Neuronal stem cell (in vitro differentiated cells): Measurements from ENCODE around the gene PPP1R2.

Experiments used
- DNase-seq: peaks from one replicate; pipeline ENCODE4 v3.0.0-alpha.2; 2013; ENCODE audit warnings: low spot score
- H2AFZ ChIP-seq: one replicate; pipeline ENCODE4 v1.6.1; 2013; ENCODE audit warnings: mild to moderate bottlenecking, low read length, inconsistent platforms
- H2AK5ac ChIP-seq: 2 replicates; pipeline ENCODE4 v1.6.1; 2013; ENCODE audit warnings: low read depth, mild to moderate bottlenecking, inconsistent platforms, low read length, moderate library complexity, mixed read lengths
- H2BK120ac ChIP-seq: 2 replicates; pipeline ENCODE4 v1.6.1; 2013; ENCODE audit warnings: low read depth, mild to moderate bottlenecking, inconsistent platforms, low read length, moderate library complexity, mixed read lengths
- H2BK12ac ChIP-seq: one replicate; pipeline ENCODE4 v1.6.1; 2013; ENCODE audit warnings: low read length, inconsistent platforms
- H2BK15ac ChIP-seq: 2 replicates; pipeline ENCODE4 v1.6.1; 2013; ENCODE audit warnings: mild to moderate bottlenecking, low read length, inconsistent platforms, mixed read lengths
- H2BK5ac ChIP-seq: one replicate; pipeline ENCODE4 v1.6.1; 2013; ENCODE audit warnings: inconsistent platforms, mild to moderate bottlenecking, low read length, moderate library complexity
- H3K14ac ChIP-seq: one replicate; pipeline ENCODE4 v1.6.1; 2013; ENCODE audit warnings: low read length, inconsistent platforms
- H3K18ac ChIP-seq: 2 replicates; pipeline ENCODE4 v1.6.1; 2013; ENCODE audit warnings: low read length, inconsistent platforms
- H3K23ac ChIP-seq: 2 replicates; pipeline ENCODE4 v1.6.1; 2013; ENCODE audit warnings: low read depth, mild to moderate bottlenecking, mixed read lengths, low read length, inconsistent platforms; ENCODE audit not compliant: poor library complexity
- H3K27ac ChIP-seq: replicated peaks from 3 replicates; pipeline ENCODE4 v1.5.1; 2013; ENCODE audit warnings: low read length, inconsistent platforms
- H3K27me3 ChIP-seq, 3 experiments: 2 replicates each; pipeline ENCODE4 v1.6.1; 2013; ENCODE audit warnings: low read length in 3 of 3, mild to moderate bottlenecking in 2 of 3, inconsistent platforms in 1 of 3, low read depth in 1 of 3, mixed read lengths in 1 of 3, moderate library complexity in 1 of 3; ENCODE audit not compliant: control insufficient read depth in 3 of 3, insufficient read depth in 3 of 3
- H3K36me3 ChIP-seq, 2 donors: replicated peaks in 1 of 2; 2 replicates each; pipeline ENCODE4 v1.6.1; 2013; ENCODE audit warnings: low read length in 2 of 2; ENCODE audit not compliant: control insufficient read depth in 2 of 2, insufficient read depth in 2 of 2
- H3K4ac ChIP-seq: 2 replicates; pipeline ENCODE4 v1.6.1; 2013; ENCODE audit warnings: inconsistent platforms, mild to moderate bottlenecking, low read length, moderate library complexity
- H3K4me1 ChIP-seq, 2 donors: 1 replicate in 1 of 2; 2 replicates in 1 of 2; pipeline ENCODE4 v1.6.1; 2013; ENCODE audit warnings: low read length in 2 of 2, low read depth in 1 of 2; ENCODE audit not compliant: control insufficient read depth in 2 of 2, insufficient read depth in 1 of 2
- H3K4me2 ChIP-seq: one replicate; pipeline ENCODE4 v1.6.1; 2013; ENCODE audit warnings: mild to moderate bottlenecking, low read length, inconsistent platforms; ENCODE audit not compliant: insufficient read depth, poor library complexity, severe bottlenecking
- H3K4me3 ChIP-seq, 2 donors: 2 replicates each; pipeline ENCODE4 v1.5.1; 2013; ENCODE audit warnings: low read length in 2 of 2, mild to moderate bottlenecking in 2 of 2, inconsistent platforms in 1 of 2, moderate library complexity in 1 of 2
- H3K79me1 ChIP-seq: one replicate; pipeline ENCODE4 v1.6.1; 2013; ENCODE audit warnings: low read depth, mild to moderate bottlenecking, inconsistent platforms, low read length, moderate library complexity
- H3K9ac ChIP-seq: one replicate; pipeline ENCODE4 v1.6.1; 2013; ENCODE audit warnings: mild to moderate bottlenecking, low read depth, low read length, inconsistent platforms; ENCODE audit not compliant: poor library complexity
- H3K9me3 ChIP-seq, 2 donors: replicated peaks in 1 of 2; 2 replicates each; pipeline versions ENCODE3 to v1.6.1; 2013; ENCODE audit warnings: low read length in 2 of 2, mild to moderate bottlenecking in 2 of 2, inconsistent platforms in 1 of 2, low read depth in 1 of 2, mixed read lengths in 1 of 2, moderate library complexity in 1 of 2; ENCODE audit not compliant: control insufficient read depth in 2 of 2, insufficient read depth in 1 of 2
- H4K8ac ChIP-seq: one replicate; pipeline ENCODE4 v1.6.1; 2013; ENCODE audit warnings: low read depth, mild to moderate bottlenecking, inconsistent platforms, low read length, moderate library complexity
- H4K91ac ChIP-seq: one replicate; pipeline ENCODE4 v1.6.1; 2013; ENCODE audit warnings: low read length, low read depth, mild to moderate bottlenecking, inconsistent platforms; ENCODE audit not compliant: poor library complexity
- WGBS, 2 donors: extraction: QIAGEN DNeasy Blood & Tissue Kit; methylation state at CpG; one replicate each; pipeline ENCODE4 v1.1.7; 2013; ENCODE audit warnings: missing lambda C conversion rate in 2 of 2, mixed read lengths in 1 of 2; ENCODE audit not compliant: insufficient read length in 2 of 2, insufficient replicate concordance in 1 of 2; ENCODE audit errors: extremely low coverage in 2 of 2; 5-methylcytosine and 5-hydroxymethylcytosine counted together

Gene PPP1R2

GRCh38 chr3:195537995-195538394, 5.1 kb downstream of the PPP1R2 start:
- H2AK5ac ChIP-seq: no peak overlapping the region
- no peak overlapping the region for H3K23ac ChIP-seq
- no peak overlapping the region for H3K14ac ChIP-seq
- no peak overlapping the region for H3K4me2 ChIP-seq
- H3K4me1 ChIP-seq: peaks cover 2 to 5% of the 10 kb centered on the region in 2 donors
- H2BK12ac ChIP-seq: no peak overlapping the region
- no peak overlapping the region for H3K27ac ChIP-seq
- DNase-seq: no peak
- H3K18ac ChIP-seq: no peak overlapping the region
- no peak overlapping the region for H4K8ac ChIP-seq
- WGBS, 2 donors: no CpG with 5 or more reads among the region's 2 CpGs
- H3K4me3 ChIP-seq: no peak overlapping the region
- H3K9me3 ChIP-seq: peaks cover 0 to 8% of the 10 kb centered on the region in 2 donors
- H3K9ac ChIP-seq: no peak overlapping the region
- no peaks in the 10 kb centered on the region for H3K27me3 ChIP-seq
- peaks cover 0 to 3% of the 10 kb centered on the region in 2 donors for H3K36me3 ChIP-seq
- H4K91ac ChIP-seq: no peak overlapping the region
- H2BK5ac ChIP-seq: no peak overlapping the region
- H2BK15ac ChIP-seq: no peak overlapping the region
- H2AFZ ChIP-seq: no peak overlapping the region
- H3K79me1 ChIP-seq: no peaks in the 10 kb centered on the region
- H3K4ac ChIP-seq: no peak overlapping the region
- no peak overlapping the region for H2BK120ac ChIP-seq

GRCh38 chr3:195535293-195535692, 7.8 kb downstream of the PPP1R2 start:
- Histone ChIP-seq H3K4me1 (no peaks in the 10 kb centered on the region), H3K27ac (no peak overlapping the region), H4K8ac (no peak overlapping the region), H3K4me3 (no peak overlapping the region), H3K18ac (no peak overlapping the region), H2BK120ac (no peak overlapping the region), H3K36me3 (peaks cover 0 to 3% of the 10 kb centered on the region in 2 donors), H3K9me3 (peaks cover 0 to 8% of the 10 kb centered on the region in 2 donors), H2BK12ac (no peak overlapping the region), H3K23ac (no peak overlapping the region), H3K4me2 (no peak overlapping the region), H2BK15ac (no peak overlapping the region), H2BK5ac (no peak overlapping the region), H4K91ac (no peak overlapping the region), H3K9ac (no peak overlapping the region), H3K79me1 (peaks cover 1% of the 10 kb centered on the region), H2AK5ac (no peak overlapping the region), H3K4ac (no peak overlapping the region), H3K14ac (no peak overlapping the region), H2AFZ (no peak overlapping the region), H3K27me3 (no peaks in the 10 kb centered on the region)
- no CpG with 5 or more reads among the region's 5 CpGs for WGBS, 2 donors
- DNase-seq: no peak

- H3K4me3 ChIP-seq: no peak overlapping the region
- no peaks in the 10 kb centered on the region for H3K27me3 ChIP-seq
- H3K23ac ChIP-seq: no peak overlapping the region
Measured at GRCh38 chr3:195532834-195533233, 10.3 kb downstream of the PPP1R2 start.

GRCh38 chr3:195532345-195532744, 10.8 kb downstream of the PPP1R2 start:
- H3K27me3 ChIP-seq: no peaks in the 10 kb centered on the region
- no peak overlapping the region for H3K4me2 ChIP-seq
- DNase-seq: no peak
- no peak overlapping the region for H3K4ac ChIP-seq
- H4K91ac ChIP-seq: no peak overlapping the region
- H2BK15ac ChIP-seq: no peak overlapping the region
- no peak overlapping the region for H3K27ac ChIP-seq
- H4K8ac ChIP-seq: no peak overlapping the region
- H2BK12ac ChIP-seq: no peak overlapping the region
- H2AFZ ChIP-seq: no peak overlapping the region
- H3K14ac ChIP-seq: no peak overlapping the region
- no peak overlapping the region for H3K9ac ChIP-seq
- peaks cover 0 to 15% of the 10 kb centered on the region in 2 donors for H3K36me3 ChIP-seq
- no peak overlapping the region for H3K4me3 ChIP-seq
- H3K79me1 ChIP-seq: peaks cover 1% of the 10 kb centered on the region
- H3K4me1 ChIP-seq: no peaks in the 10 kb centered on the region
- no peak overlapping the region for H2AK5ac ChIP-seq
- no peak overlapping the region for H2BK5ac ChIP-seq
- H2BK120ac ChIP-seq: no peak overlapping the region
- no peak overlapping the region for H3K18ac ChIP-seq
- no CpG with 5 or more reads among the region's 3 CpGs for WGBS, 2 donors
- H3K9me3 ChIP-seq: peaks cover 0 to 8% of the 10 kb centered on the region in 2 donors
- no peak overlapping the region for H3K23ac ChIP-seq

More at GRCh38 chr3:195532834-195533233, 10.3 kb downstream of the PPP1R2 start:
- no peak overlapping the region for H4K8ac ChIP-seq
- H3K9me3 ChIP-seq: peaks cover 0 to 8% of the 10 kb centered on the region in 2 donors
- H3K36me3 ChIP-seq: peaks cover 0 to 11% of the 10 kb centered on the region in 2 donors
- no peak overlapping the region for H3K14ac ChIP-seq
- no peak overlapping the region for H3K4me2 ChIP-seq
- no peak overlapping the region for H2BK120ac ChIP-seq
- H3K27ac ChIP-seq: no peak overlapping the region
- no peak overlapping the region for H2BK15ac ChIP-seq
- peaks cover 1% of the 10 kb centered on the region for H3K79me1 ChIP-seq
- H2AK5ac ChIP-seq: no peak overlapping the region
- no peaks in the 10 kb centered on the region for H3K4me1 ChIP-seq
- no peak overlapping the region for H4K91ac ChIP-seq
- H2AFZ ChIP-seq: no peak overlapping the region
- no peak overlapping the region for H2BK5ac ChIP-seq
- no peak overlapping the region for H3K9ac ChIP-seq
- no CpG with 5 or more reads among the region's 7 CpGs for WGBS, 2 donors
- H3K18ac ChIP-seq: no peak overlapping the region
- no peak overlapping the region for H2BK12ac ChIP-seq
- no peak overlapping the region for H3K4ac ChIP-seq
- no peak for DNase-seq
